HepG2 (cell line): ENCODE measurements around the gene RFXANK. TPM values are rescaled to one million over a fixed set of nuclear protein-coding genes. Genes with fewer than 3 reads are reported as not detected.

Experiments used
- BRCA1 ChIP-seq: sonication (generic); formaldehyde crosslinking; IDR thresholded peaks from 2 replicates; pipeline ENCODE4 v1.4.0; 2020; ENCODE audit warnings: missing genetic modification reagents
- GABPA ChIP-seq, 2 experiments: IDR thresholded peaks; 2 replicates each; pipeline ENCODE4 v1.6.1; 2011 to 2016; ENCODE audit warnings: low read depth in 2 of 2, low read length in 1 of 2, missing biosample characterization in 1 of 2, missing genetic modification characterization in 1 of 2
- SCMH1 ChIP-seq: sonication (generic); formaldehyde crosslinking; IDR thresholded peaks from 2 replicates; pipeline ENCODE4 v1.9.0; 2021; ENCODE audit warnings: missing genetic modification reagents, mild to moderate bottlenecking, borderline replicate concordance
- ZBTB20 ChIP-seq: sonication (generic); formaldehyde crosslinking; IDR thresholded peaks from 2 replicates; pipeline ENCODE4 v1.8.1; 2023; ENCODE audit warnings: missing genetic modification reagents, low read depth, mild to moderate bottlenecking, borderline replicate concordance
- ZBTB3 ChIP-seq: sonication (generic); formaldehyde crosslinking; IDR thresholded peaks from 2 replicates; pipeline ENCODE4 v1.4.0; 2020; ENCODE audit warnings: low read depth, mild to moderate bottlenecking, moderate library complexity, missing genetic modification reagents, borderline replicate concordance
- ZNF101 ChIP-seq: sonication (generic); formaldehyde crosslinking; IDR thresholded peaks from 2 replicates; pipeline ENCODE4 v1.4.0; 2020; ENCODE audit warnings: mild to moderate bottlenecking, low read depth, missing genetic modification reagents, borderline replicate concordance
- ZNF224 ChIP-seq: sonication (generic); formaldehyde crosslinking; IDR thresholded peaks from 2 replicates; pipeline ENCODE4 v1.5.0; 2020; ENCODE audit warnings: mild to moderate bottlenecking, missing genetic modification reagents
- ZNF343 ChIP-seq: sonication (generic); formaldehyde crosslinking; IDR thresholded peaks from 2 replicates; pipeline ENCODE4 v1.4.0; 2020; ENCODE audit warnings: mild to moderate bottlenecking, missing genetic modification reagents
- ZNF557 ChIP-seq: sonication (generic); formaldehyde crosslinking; IDR thresholded peaks from 2 replicates; pipeline ENCODE4 v1.4.0; 2020; ENCODE audit warnings: missing genetic modification reagents
- ZNF766 ChIP-seq: sonication (generic); formaldehyde crosslinking; IDR thresholded peaks from 2 replicates; pipeline ENCODE4 v1.5.0; 2020; ENCODE audit warnings: missing genetic modification reagents, borderline replicate concordance
- ZSCAN29 ChIP-seq: sonication (generic); formaldehyde crosslinking; conservative IDR thresholded peaks from 2 replicates; pipeline ENCODE4 v1.4.0; 2020; ENCODE audit warnings: mild to moderate bottlenecking, missing genetic modification reagents
- polyA plus RNA-seq, 8 experiments: library from polyadenylated mRNA; depleted of rRNA in 3 of 8; stranded (reverse) in 7 of 8; unstranded in 1 of 8; fragments of >200 nt; fragmentation: Illumina TruSeq in 4 of 8; extraction: Trizol in 4 of 8; gene quantifications; 2 replicates each; pipeline versions ENCODE4 v1.2.1 to v1.2.3, GENCODE V29; 2011 to 2016; ENCODE audit warnings: low read depth in 4 of 8, missing spikeins in 1 of 8, mixed read lengths in 1 of 8; ENCODE audit not compliant: insufficient read depth in 1 of 8
- total RNA-seq, 5 experiments: library from RNA; depleted of rRNA; stranded (reverse); fragments of >200 nt; fragmentation: Illumina TruSeq; extraction: Trizol; gene quantifications; 2 replicates each; pipeline ENCODE4 v1.2.3, GENCODE V29; 2016; ENCODE audit warnings: low read depth in 1 of 5
- TF ChIP-seq, protein P1 (sequence below): sonication (generic); formaldehyde crosslinking; IDR thresholded peaks from 2 replicates; pipeline ENCODE4 v1.4.0; 2020; ENCODE audit warnings: missing genetic modification reagents
- TF ChIP-seq, protein P2 (sequence below), 2 experiments: IDR thresholded peaks; 2 replicates each; pipeline ENCODE4 v1.6.1; 2011 to 2012; ENCODE audit warnings: low read length in 2 of 2, borderline replicate concordance in 1 of 2, low read depth in 1 of 2, mild to moderate bottlenecking in 1 of 2, moderate library complexity in 1 of 2
- TF ChIP-seq, protein P3 (sequence below): sonication (generic); formaldehyde crosslinking; IDR thresholded peaks from 2 replicates; pipeline ENCODE4 v1.5.0; 2020; ENCODE audit warnings: missing genetic modification reagents
- TF ChIP-seq, protein P4 (sequence below): sonication (generic); formaldehyde crosslinking; IDR thresholded peaks from 2 replicates; pipeline ENCODE4 v1.5.0; 2020; ENCODE audit warnings: mild to moderate bottlenecking, missing genetic modification reagents
- TF ChIP-seq, protein P5 (sequence below), 2 experiments: sonication (generic) in 1 of 2; formaldehyde crosslinking in 1 of 2; IDR thresholded peaks; 2 replicates each; pipeline versions ENCODE4 v1.4.0 to v1.6.1; 2016 to 2020; ENCODE audit warnings: borderline replicate concordance in 1 of 2, low read depth in 1 of 2, mild to moderate bottlenecking in 1 of 2, missing genetic modification reagents in 1 of 2

Gene RFXANK
- total and polyA plus RNA-seq, 2 of the 13 experiments (the other 11 are each of a cell fraction or from before 2014, with no cell fraction given) = 49.9 to 80.7 TPM

DNA sequence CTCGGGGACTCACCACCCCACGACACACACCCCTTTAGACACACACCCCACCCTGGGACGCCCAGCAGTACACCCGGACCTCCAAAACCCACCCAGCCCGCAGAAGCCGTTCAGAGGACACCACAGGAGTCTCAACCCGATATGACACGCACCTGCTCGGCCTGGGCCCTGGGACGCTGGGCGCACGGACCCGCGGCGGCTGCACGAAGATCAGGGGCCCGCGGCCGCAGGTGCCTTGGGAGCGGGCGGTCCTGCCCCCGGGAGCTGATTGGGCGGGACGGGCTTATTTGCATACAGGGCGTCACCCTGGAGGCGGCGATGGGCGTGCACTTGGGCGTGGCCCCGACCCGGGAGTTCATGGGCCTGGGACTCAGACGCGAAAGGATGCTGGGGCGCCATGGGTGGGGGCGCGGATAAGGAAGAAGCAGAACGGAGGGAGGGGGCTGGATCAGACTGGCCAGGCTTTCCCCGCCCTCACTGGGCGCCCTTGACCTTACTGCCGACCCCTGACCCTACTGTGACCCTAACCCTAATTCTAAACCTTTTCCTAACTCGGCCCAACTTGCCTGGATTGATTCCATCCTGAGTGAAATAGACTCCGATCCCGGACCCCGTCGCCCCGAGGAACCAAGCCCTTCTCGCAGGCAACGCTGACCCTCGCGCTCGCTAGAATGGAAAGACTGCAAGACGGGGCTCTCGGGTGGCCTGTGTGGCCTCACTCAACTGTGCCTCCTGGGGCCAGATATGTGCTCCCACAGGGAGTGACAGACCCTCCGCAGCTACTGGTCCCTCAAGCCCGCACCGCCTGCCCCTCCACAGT is 21.8 kb upstream of the RFXANK start, which contains the start of gene MEF2B (continued):
- TF ChIP-seq SCMH1 (CRISPR knock-in tag) (no peak), ZNF224 (CRISPR knock-in tag) (no peak), ZNF557 (no peak), BRCA1 (CRISPR knock-in tag) (no peak), ZNF343 (CRISPR knock-in tag) (no peak), ZBTB20 (CRISPR knock-in tag) (no peak), ZSCAN29 (CRISPR knock-in tag) (no peak), ZBTB3 (no peak), GABPA (IDR thresholded peaks at IDR 0.05; ENCODE audit: low read depth, low read length) (no peak), GABPA (CRISPR knock-in tag; IDR thresholded peaks at IDR 0.05; ENCODE audit: low read depth) (no peak), ZNF101 (CRISPR knock-in tag) (no peak), ZNF766 (CRISPR knock-in tag) (no peak)
- TF ChIP-seq, protein P1, sequence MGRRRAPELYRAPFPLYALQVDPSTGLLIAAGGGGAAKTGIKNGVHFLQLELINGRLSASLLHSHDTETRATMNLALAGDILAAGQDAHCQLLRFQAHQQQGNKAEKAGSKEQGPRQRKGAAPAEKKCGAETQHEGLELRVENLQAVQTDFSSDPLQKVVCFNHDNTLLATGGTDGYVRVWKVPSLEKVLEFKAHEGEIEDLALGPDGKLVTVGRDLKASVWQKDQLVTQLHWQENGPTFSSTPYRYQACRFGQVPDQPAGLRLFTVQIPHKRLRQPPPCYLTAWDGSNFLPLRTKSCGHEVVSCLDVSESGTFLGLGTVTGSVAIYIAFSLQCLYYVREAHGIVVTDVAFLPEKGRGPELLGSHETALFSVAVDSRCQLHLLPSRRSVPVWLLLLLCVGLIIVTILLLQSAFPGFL (CRISPR knock-in tag) = no peak
- TF ChIP-seq, protein P2, sequence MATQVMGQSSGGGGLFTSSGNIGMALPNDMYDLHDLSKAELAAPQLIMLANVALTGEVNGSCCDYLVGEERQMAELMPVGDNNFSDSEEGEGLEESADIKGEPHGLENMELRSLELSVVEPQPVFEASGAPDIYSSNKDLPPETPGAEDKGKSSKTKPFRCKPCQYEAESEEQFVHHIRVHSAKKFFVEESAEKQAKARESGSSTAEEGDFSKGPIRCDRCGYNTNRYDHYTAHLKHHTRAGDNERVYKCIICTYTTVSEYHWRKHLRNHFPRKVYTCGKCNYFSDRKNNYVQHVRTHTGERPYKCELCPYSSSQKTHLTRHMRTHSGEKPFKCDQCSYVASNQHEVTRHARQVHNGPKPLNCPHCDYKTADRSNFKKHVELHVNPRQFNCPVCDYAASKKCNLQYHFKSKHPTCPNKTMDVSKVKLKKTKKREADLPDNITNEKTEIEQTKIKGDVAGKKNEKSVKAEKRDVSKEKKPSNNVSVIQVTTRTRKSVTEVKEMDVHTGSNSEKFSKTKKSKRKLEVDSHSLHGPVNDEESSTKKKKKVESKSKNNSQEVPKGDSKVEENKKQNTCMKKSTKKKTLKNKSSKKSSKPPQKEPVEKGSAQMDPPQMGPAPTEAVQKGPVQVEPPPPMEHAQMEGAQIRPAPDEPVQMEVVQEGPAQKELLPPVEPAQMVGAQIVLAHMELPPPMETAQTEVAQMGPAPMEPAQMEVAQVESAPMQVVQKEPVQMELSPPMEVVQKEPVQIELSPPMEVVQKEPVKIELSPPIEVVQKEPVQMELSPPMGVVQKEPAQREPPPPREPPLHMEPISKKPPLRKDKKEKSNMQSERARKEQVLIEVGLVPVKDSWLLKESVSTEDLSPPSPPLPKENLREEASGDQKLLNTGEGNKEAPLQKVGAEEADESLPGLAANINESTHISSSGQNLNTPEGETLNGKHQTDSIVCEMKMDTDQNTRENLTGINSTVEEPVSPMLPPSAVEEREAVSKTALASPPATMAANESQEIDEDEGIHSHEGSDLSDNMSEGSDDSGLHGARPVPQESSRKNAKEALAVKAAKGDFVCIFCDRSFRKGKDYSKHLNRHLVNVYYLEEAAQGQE (IDR thresholded peaks at IDR 0.05; ENCODE audit: borderline replicate concordance in 1 of 2, low read depth in 1 of 2, low read length in 2 of 2) = no peak
- TF ChIP-seq, protein P3, sequence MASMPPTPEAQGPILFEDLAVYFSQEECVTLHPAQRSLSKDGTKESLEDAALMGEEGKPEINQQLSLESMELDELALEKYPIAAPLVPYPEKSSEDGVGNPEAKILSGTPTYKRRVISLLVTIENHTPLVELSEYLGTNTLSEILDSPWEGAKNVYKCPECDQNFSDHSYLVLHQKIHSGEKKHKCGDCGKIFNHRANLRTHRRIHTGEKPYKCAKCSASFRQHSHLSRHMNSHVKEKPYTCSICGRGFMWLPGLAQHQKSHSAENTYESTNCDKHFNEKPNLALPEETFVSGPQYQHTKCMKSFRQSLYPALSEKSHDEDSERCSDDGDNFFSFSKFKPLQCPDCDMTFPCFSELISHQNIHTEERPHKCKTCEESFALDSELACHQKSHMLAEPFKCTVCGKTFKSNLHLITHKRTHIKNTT (CRISPR knock-in tag) = no peak
- TF ChIP-seq, protein P4, sequence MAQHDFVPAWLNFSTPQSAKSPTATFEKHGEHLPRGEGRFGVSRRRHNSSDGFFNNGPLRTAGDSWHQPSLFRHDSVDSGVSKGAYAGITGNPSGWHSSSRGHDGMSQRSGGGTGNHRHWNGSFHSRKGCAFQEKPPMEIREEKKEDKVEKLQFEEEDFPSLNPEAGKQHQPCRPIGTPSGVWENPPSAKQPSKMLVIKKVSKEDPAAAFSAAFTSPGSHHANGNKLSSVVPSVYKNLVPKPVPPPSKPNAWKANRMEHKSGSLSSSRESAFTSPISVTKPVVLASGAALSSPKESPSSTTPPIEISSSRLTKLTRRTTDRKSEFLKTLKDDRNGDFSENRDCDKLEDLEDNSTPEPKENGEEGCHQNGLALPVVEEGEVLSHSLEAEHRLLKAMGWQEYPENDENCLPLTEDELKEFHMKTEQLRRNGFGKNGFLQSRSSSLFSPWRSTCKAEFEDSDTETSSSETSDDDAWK (CRISPR knock-in tag) = no peak
- TF ChIP-seq, protein P5, sequence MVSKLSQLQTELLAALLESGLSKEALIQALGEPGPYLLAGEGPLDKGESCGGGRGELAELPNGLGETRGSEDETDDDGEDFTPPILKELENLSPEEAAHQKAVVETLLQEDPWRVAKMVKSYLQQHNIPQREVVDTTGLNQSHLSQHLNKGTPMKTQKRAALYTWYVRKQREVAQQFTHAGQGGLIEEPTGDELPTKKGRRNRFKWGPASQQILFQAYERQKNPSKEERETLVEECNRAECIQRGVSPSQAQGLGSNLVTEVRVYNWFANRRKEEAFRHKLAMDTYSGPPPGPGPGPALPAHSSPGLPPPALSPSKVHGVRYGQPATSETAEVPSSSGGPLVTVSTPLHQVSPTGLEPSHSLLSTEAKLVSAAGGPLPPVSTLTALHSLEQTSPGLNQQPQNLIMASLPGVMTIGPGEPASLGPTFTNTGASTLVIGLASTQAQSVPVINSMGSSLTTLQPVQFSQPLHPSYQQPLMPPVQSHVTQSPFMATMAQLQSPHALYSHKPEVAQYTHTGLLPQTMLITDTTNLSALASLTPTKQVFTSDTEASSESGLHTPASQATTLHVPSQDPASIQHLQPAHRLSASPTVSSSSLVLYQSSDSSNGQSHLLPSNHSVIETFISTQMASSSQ (IDR thresholded peaks at IDR 0.05; ENCODE audit: low read depth) = no peak
- TF ChIP-seq, protein P5 (CRISPR knock-in tag; IDR thresholded peaks at IDR 0.05; ENCODE audit: borderline replicate concordance) = no peak
